Stimulated activated CD4-positive, alpha-beta T cell treated with anti-CD3 and anti-CD28 coated beads, TNF-alpha, amount 100 ng/mL, for 24 hours (primary cell): ENCODE data around the gene ATP2C2.
"Not testable (repeated sequence)": the region's sequence is repeated elsewhere in the genome, so short reads cannot be mapped to it uniquely, and the experiment has no call there.

Experiments used
- DNase-seq, 3 experiments: peaks; one replicate each; pipeline ENCODE4 v3.0.0-alpha.2; 2020; ENCODE audit warnings: low read depth in 3 of 3

Gene ATP2C2

DNA sequence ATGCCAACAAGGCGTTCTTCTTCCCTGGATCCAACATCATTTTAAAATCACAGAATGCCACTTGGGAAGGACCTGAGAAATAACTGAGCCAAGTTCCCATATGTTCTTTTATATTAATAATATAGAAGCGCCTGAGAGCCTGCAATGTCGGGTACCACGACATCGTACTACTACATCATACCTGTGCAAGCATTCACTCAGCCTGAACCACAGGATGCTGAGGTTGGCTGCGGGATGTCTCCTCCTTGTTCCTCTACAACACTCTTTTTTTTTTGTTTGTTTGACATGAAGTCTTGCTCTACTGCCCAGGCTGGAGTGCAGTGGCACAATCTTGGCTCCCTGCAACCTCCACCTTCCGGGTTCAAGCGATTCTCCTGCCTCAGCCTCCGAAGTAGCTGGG, 2.1 kb upstream of the ATP2C2 start:
- no peak for DNase-seq

DNA sequence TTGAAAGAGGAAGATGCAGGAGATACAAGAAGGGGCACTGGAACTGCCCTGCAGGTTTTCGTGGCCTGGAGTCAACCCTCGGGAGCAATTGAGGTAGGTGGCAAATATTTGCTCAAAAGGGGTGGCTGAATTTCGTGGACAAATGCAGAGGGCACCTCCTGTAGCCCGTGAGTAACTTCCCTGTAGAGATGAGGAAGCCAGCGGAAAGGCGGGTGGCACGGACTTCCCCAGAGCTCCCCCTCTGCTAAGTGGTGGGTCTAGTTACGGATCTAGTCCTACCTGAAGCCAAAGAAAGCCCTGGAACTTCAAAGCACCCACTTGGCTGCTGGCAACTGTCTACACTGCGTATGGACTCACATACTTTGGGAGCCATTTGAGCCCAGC, 1.0 kb upstream of the ATP2C2 start:
- DNase-seq: no peak

DNA sequence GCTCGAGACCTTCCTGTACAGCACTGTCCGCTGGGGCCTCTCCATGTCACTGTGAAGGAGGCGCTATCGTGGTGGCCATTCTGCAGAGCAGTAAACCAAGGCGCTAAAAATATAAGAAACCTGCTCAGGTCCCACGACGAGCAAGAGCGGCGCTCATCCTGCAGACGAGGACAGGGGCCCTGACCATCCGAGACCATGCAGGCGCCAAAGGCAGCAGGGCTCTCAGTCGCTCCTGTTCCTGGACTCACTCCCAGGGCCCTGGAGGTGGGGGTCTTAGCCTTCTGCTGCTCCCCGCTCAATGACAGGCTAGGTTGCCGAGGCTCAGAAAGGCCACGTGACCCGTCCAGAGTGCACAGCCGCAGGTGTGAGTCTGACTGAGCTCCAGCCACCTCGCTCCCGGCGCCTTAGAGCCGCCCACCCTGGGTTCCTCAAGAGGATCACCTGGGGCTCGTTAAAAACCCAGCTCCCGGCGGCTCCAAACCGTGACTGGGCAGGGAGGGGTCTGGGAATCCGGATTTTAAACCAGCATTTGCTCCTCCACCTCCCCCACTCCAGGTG, 509 bp upstream of the ATP2C2 start:
- no peak for DNase-seq

DNA sequence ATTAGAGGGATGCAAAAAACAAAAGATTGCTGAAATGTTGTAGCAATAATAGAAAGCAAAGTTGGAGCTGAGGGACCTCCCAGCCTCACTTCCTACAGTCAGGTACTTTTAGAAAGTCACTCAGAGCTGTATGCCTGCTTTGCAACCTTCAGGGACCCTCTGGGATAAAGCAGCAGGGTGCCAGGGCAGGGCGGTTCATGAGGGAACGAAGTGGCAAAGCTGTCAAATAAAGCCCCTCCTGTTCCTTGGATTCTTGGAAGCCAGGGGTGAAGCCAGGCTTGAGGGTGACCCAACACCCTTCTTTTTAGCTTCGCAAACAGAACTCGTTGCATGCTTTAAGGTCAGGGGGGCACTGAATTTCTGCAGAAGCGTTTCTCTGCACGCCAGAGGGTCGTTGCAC, 767 bp downstream of the ATP2C2 start:
- DNase-seq: no peak

DNA sequence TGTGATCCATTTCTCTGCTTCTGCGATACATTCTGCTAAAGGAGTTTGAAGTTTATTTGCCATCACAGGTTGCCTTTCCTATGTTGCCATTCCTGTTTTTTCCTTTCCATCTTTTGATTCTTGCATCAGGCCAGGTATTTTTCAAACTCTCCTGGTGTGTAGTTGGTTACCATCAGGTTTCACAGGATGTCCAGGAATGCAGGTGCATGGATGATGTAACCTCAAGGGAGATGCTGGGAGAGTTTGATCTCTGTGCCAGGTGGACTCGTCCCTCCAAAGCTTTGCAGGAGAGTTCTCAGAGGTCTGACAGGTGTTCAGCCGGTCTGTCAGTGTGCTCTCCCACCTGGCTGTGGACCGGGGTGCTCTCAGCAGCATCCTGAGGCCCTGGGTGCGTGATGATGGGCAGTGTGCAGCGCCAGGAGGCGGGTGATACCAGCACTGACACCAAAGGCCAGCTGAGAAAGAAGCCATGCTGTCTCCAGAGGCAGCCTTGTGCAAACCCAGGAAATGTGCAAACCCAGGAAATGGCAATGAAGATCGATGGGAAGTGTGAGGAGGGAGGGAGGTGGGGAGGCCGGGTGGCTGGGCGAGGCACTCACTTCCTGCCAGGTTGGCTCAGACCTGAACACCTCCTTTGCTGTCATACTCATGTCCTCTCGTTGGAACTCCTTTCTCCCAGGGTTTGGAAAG, 1.7 kb downstream of the ATP2C2 start:
- DNase-seq: no peak

DNA sequence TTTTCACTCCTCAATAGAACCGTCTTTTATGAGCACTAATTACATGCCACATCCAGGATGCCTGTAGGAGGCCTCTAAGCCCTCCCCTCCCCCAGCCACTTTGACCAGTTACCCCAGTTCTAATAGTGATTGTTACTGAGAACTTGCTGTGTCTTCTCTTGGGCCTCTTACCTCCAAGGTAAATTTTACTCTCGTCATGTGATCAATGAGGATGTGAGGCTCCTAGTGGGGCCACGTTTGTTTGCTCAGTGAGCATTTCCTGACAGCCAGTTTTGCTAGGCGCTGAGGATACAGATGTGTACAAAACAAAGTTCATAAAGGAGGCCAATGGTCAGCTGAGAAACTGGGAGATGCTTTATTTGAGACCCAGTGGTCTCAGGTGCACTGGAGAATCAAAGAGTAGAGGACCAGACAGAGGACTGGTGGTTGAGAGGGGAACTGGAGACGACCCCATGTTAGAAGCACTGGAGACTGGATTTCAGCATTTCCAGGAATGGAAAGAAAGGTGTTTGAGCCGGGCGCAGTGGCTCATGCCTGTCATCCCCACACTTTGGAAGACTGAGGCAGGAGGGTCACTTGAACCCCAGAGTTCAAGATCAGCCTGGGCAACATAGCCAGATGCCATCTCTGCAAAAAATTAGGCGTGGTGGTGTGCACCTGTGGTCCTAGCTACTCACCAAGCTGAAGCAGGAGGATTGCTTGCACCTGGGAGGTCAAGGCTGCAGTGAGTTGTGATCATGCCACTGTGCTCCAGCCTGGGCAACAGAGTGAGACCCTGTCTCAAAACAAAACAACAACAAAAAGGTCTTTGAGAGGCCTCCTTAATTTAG, 2.6 kb downstream of the ATP2C2 start:
- DNase-seq: no peak

DNA sequence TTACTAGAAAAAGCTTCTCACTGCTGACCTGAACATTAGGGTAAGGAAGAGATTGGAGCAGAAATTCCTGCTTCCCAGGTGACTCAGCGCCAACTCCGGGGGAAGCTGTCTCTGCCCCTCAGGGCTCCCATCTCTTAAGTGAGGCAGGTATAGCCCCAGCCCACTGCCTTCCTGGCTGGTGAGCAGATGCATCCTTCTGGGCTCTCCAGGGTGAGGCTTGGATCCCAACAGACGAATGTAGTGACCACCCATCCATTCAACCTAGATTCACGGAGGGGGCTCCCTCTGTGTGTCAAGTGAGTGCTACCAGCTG, 3.2 kb downstream of the ATP2C2 start:
- DNase-seq: no peak

DNA sequence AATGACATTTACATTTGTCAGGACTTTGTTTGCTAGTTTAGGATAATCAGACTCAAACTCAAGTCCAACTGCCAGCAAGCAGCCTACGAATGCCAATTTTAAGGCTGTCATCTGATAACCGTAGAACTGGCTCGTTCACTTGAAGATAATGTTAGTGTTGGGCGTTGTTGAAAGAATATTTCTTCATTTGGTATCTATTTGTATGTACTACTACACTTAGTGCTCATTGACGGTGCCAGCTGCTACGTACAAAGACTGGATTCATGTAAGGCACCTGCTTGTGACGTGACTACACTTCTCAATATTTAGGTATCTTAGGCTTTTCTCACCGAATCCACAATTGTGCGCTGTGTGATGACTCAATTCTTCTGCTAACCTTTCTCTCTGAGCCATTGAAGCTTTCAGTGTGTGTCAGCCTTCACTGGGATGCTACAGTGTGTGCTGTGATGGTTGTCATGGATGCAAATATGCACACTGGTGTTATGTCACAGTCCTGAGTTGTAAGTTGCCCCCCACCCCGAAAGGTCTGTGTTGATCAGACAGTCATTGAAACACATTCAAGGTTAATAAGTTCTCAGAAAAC, 5.7 kb downstream of the ATP2C2 start:
- no peak for DNase-seq

DNA sequence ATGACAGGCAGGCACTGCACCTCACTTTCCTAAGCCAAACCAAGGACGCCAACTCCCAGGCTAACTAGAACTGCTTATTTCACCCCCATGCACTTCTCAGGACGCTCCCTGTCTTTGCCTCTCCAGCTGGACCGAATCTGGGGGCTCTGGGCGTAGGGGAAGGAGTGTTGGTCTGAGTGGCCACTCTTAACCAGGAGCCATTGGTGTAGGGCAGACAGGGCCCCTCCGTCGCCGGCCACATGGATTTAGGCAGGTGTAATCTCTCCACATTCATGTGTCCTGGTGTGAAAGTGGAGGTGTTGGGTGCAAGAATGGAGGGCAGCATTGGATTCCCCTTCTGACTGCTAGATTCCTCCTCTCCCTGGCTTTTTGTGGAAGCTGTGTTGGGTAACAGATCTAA, 9.8 kb downstream of the ATP2C2 start:
- no peak for DNase-seq

DNA sequence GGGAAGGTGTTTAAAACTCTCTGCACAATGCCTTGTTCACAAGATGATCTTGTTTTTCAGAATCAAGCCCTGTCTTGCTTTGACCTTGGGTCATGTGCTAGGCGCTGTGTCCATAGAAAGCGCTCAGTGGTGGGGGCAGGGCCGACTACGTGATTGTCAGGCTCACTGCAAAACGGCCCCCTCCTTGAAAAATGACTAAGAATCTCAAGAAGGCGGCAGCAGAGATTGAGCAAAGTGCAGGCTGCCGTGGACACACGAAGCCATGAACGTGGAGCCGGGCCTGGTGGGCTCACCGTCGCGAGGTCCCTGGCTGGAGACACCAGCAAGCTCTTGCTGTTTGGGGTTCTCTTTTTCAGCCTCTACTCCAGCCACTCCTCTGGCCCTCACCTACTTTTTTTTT, 10.2 kb downstream of the ATP2C2 start:
- DNase-seq: no peak

DNA sequence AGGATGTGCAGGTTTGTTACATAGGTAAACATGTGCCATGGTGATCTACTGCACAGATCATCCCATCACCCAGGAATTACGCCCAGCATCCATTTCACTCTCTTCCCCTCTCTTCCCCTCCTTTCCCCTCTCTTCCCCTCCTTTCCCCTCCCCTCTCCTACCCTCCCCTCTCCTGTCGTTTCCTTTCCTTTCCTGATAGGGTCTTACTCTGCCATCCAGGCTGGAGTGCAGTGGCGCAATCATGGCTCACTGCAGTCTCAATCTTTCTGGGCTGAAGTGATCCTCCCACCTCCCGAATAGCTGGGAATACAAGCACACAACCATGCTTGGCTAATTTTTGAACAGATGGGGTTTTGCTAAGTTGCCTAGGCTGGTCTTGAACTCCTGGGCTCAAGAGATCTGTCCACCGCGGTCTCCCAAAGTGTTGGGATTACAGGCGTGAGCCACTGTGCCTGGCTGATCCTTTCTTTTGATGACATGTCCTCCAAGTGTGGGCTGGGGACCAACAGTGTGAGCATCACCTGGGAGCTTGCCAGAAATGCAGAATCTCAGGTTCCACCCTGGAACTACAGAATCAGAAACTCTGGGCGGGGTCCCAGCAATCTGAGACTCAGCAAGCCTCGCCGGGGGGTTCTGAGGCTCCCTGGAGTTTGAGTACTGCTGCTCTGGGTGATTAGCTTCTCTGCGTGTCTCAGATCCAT, 10.8 kb downstream of the ATP2C2 start:
- no peak for DNase-seq

DNA sequence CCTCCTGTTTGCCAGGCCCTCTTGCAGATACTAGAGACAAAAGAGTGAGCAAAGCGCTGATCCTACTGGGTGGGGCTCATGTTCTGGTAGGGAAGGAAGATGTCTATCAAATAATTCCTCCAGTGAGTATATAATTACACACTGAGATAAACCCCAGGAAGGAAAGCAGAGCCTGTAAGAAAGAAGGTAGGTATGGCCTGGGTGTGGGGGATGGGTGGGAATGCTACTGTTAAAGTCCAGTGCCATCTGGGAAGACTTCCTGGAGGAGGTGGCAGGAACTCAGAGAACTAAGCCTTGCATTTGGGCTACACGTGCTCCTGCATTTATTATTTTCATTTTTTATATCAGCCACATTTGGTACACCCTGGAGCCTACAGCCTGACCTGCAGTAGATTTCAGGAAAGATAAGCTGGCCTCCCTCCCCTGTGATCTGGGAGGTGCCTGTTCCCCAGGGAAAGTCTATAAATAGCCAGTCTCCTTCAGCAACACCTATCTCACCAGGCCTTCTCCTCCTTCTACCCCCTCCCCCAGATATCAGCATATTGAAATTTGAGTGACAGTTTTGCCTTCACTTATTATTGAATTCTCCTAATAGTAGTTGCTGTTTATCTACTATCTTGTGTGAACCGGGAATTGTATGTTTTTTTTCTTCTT, 11.5 kb downstream of the ATP2C2 start:
- DNase-seq: no peak

DNA sequence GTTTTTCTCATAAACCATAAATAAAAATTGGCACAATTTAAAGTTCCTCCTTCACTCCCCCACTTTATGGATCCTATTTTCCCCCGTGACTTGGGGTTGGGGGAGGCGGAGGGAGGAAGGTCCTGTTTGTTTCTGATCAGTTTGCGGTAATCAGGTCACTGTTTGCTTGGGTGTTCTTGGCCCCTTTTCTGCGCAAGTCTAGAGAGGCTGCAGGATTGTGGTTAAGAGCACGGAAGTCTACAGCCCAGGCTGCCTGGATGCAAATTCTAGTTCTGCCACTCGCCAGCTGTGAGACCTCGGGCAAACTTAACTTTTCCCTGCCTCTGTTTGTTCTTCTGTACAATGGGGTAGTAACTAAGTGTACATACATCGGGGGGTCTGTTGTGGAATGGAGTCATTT, 12.1 kb downstream of the ATP2C2 start:
- DNase-seq: no peak

DNA sequence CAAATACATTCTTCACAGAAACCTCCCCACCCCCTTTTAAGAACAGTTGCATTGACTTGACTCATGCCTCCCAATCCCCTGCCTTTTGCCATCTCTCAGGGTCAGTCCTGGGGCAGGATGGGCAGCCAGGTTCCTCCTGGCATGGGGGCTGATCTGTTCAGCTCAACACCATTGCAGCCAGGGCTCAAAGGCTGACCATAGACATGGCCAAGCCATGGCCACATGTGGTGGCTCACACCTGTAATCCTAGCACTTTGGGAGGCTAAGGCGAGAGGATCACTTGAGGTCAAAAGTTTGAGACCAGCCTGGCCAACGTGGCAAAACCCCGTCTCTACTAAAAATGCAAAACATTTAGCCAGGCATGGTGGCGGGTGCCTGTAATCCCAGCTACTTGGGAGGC, 14.1 kb downstream of the ATP2C2 start:
- no peak for DNase-seq

DNA sequence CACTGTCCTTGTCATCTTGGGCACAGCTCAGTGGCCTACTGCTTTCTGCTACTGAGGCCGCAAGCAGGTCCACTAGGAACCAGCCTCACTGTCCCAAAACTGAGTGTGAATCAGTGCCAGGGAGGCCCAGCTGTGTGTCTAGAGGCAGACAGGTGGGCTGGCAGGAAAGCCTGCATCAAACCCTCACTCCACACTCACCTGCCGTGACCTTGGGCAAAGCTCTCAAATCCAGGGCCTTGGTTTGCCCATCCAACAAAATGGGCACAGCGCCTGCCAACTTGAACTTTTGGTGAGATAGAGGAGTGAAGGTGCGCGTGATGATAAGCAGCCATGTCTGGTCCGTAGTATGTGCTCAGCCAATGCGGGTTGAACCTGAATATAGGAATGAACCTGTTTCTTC, 14.8 kb downstream of the ATP2C2 start:
- DNase-seq: no peak

DNA sequence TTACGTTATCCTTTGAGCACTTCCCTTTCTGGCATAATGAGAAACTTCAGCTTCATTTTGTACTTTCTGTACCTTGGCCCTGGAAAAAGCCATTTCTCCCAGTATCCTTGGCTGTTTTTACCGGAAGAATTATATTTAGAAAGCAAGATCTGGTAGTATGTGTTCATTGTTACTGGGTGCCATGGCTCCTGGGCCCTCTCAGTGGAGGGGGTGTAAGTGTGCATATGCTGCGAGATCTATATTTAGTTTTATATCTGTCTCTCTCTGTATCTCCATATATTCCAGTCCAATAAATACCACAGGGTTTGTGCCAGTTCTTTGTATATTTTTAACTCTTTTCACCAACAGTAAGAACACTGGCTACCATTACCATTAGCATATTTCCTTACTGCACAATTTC, 17.7 kb downstream of the ATP2C2 start:
- DNase-seq: no peak

DNA sequence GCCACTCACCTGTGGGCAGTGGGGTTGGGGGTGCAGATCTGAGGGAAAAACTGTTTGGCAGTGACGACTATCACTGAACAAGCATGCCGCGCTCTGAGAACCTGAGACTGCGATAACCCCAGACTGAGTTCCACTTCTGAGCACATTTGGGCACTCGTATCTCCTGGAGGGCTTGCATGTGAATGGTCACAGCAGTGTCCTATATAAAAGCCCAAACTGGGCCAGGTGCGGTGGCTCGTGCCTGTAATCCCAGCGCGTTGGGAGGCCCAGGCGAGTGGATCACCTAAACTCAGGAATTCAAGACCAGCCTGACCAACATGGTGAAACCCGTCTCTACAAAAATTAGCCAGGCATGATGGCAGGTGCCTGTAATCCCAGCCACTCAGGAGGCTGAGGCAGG, 18.7 kb downstream of the ATP2C2 start:
- DNase-seq: no peak

DNA sequence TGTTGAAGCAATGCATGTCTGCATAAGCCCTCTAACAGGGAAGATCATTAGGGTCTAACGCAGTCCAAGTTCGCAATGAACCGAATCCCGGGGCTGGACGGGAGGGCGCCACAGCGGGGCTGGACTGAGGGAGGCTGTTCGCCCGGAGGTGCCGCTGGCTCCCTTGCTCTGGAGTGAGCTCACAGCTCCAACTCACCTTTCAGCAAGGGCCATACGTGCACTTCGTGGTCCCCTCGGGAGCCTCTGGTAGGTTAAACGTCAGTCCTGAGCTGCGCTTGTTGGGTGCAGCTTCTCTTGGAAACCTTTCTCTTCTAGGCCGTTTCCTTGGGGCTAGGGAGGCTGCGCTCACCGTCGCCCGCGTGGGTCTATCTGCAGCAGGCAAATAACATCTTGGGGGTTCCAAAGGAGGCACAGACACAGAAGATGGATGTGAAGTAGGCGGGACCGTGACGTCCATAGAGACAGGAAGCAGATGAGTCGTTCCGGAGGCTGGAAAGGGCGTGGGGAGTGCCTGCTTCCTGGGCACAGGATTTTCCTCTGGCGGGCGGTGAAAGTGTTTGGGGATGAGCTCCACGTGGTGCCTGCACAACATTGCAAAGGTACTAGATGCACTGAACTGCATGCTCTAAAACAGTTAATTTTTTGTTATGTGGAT, 21.9 kb downstream of the ATP2C2 start:
- no peak for DNase-seq

DNA sequence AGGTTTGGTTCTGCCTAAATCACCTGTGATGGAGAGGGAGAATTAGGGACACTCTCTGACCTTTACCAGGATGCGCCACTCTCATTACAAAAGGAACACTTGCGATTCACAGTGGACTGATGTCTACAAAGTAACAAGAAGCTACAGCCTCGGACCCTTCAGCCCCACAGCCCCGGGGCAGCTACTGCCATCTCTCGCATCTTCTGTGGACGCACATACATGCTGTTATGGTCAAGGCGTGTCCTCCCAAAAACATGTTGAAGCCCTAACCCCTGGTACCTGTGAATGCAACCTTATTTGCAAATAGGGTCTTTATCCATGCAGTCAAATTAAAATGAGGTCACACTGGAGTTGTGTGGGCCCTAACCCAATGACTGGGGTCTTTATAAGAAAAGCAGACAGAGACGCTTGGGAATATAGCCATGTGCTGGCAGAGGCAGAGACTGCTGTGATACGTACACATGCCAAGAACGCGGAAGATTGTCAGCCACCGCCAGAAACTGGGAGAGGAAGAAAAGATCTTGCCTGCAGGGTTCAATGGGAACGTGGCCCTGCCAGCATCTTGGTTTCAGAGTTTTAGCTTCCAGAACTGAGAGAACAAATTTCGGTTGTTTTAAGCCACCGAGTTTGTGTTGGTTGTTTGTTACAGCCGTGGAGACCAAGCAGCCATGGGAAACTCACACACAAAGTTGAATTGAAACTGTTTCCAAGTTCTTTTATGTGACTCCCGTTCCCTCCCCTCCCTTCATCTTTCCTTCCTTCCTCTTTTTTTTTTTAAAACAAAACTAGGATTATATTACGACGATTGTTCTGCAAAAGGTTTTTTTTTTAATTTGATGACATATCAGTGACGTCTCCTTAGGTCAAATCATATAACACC, 23.1 kb downstream of the ATP2C2 start:
- no peak for DNase-seq

DNA sequence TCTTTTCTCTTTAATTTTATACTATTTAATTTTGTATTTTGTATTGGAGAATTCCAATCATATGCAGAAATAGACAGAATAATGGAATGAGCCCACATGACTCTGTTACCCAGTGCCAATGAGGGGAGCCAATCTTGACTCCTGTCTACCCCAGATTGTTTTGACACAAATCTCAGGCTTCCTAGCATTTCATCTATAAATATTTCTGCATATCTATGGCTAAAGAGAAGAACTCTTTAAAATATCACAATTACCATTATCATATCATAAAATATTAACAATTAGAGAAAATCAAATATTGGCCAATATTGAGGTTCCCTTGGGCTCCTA, 23.7 kb downstream of the ATP2C2 start:
- DNase-seq: no peak

DNA sequence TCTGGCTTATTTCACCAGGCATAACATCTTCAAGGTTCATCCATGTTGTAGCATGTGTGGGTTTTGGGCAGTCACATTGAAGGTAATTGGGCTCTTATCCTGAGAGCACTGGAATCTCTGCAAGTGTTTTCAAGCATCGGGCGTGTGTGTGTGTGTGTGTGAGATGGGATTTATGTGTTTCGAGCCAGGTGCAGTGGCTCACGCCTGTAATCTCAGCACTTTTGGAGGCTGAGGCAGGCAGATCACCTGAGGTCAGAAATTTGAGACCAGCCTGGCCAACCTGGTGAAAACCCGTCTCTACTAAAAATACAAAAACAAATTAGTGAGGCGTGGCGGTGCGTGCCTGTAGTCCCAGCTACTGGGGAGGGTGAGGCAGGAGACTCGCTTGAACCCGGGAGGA, 27.7 kb downstream of the ATP2C2 start:
- not testable (repeated sequence) for DNase-seq
